AG04449 (cell line): ENCODE results near the gene TRABD2B.

Experiments used
- CTCF ChIA-PET: fragments of 350-600 bp; formaldehyde crosslinking; extraction: SDS; loops from one replicate; lab custom pipeline; 2021; ENCODE audit warnings: antibody characterized with exemption; lab: Yijun Ruan, JAX
- POLR2A ChIA-PET: fragments of 400-600, 350-600 bp; formaldehyde crosslinking; extraction: SDS; loops from one replicate; lab custom pipeline; 2020; ENCODE audit warnings: antibody characterized with exemption, inconsistent platforms; lab: Yijun Ruan, JAX
- DNase-seq: peaks from one replicate; pipeline ENCODE4 v3.0.0-alpha.2; 2010; ENCODE audit warnings: low read depth, low spot score
- H3K4me3 ChIP-seq: 2 replicates; pipeline ENCODE4 v1.5.1; 2011; ENCODE audit warnings: low read depth, mild to moderate bottlenecking, control low read depth, low read length
- TF ChIP-seq, protein P1 (sequence below): IDR thresholded peaks from one replicate; pipeline ENCODE4 v1.5.1; 2011; ENCODE audit warnings: mild to moderate bottlenecking, moderate library complexity, low read length, control low read depth, inconsistent platforms; ENCODE audit not compliant: insufficient read depth; ENCODE audit errors: missing control alignments

The TRABD2B gene

DNA sequence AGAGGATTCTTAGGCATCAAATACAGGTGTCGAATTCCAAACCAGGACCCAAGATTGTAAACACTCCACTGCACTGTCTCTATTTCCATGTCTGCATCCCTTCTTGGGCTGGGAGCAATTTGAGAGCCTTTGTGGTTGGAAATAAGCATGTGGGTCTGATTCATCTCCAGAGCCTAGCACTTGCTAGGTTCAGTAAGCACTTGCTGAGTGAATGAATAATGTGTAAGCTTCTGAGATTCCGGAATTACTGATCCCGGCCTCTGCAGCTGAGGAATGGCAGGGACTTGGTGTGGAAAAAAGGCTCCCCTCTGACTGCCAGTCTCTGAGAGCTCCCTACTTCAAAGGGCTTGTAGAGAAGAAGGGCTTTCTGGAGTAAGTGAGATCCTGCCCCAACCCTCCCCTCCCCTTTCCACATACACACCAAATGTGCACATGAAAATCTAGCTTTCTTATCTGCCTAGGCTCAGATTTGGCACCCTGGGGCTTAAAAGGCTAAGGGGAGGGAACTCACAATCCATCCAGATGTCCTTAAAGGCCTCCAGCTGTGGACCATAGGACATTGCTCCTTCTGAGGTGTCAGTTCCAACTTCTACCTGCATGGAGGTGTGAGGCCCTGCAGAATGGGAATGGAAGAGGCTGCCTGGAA, 39.6 kb upstream of the TRABD2B start:
- DNase-seq, result no peak
- H3K4me3 ChIP-seq, result no peak overlapping the region
- TF ChIP-seq, protein P1, sequence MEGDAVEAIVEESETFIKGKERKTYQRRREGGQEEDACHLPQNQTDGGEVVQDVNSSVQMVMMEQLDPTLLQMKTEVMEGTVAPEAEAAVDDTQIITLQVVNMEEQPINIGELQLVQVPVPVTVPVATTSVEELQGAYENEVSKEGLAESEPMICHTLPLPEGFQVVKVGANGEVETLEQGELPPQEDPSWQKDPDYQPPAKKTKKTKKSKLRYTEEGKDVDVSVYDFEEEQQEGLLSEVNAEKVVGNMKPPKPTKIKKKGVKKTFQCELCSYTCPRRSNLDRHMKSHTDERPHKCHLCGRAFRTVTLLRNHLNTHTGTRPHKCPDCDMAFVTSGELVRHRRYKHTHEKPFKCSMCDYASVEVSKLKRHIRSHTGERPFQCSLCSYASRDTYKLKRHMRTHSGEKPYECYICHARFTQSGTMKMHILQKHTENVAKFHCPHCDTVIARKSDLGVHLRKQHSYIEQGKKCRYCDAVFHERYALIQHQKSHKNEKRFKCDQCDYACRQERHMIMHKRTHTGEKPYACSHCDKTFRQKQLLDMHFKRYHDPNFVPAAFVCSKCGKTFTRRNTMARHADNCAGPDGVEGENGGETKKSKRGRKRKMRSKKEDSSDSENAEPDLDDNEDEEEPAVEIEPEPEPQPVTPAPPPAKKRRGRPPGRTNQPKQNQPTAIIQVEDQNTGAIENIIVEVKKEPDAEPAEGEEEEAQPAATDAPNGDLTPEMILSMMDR, result no peak
- POLR2A ChIA-PET, result no interaction called here
- CTCF ChIA-PET, result no interaction called here

DNA sequence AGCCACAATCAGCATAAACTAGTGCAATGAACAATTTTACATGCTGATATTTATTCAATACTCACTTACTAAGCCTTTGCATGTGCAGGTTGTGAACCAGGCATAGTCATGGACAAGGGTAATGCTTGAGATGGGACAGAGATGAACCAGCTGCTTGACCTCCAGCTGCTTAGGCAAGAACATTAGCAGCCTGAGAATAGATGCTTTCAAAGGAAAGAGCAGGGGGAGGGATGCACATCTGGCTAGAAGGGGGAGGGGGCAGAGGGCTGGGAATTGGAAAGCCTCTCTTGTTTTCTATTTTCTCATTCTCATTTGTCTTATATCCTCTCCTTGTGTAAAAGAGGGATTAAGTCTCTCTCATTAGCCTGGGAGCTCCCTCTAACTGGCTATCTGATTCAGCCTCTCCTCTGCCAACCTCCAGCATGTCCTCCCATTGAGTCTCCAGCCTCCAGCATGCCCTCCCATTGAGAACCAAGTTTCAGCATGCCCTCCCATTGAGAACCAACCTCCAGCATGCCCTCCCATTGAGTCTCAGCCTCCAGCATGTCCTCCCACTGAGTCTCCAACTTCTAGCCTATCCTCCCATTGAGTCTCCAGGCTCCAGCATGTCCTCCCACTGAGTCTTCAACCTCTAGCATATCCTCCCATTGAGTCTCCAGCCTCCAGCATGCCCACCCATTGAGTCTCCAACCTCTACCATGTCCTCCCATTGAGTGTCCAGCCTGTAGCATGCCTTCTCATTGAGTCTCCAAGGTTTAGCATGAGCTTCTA, 38.4 kb upstream of the TRABD2B start:
- DNase-seq, result no peak
- no peak overlapping the region for H3K4me3 ChIP-seq
- ChIA-PET POLR2A (no interaction called here), CTCF (no interaction called here)
- TF ChIP-seq, protein P1, result no peak

DNA sequence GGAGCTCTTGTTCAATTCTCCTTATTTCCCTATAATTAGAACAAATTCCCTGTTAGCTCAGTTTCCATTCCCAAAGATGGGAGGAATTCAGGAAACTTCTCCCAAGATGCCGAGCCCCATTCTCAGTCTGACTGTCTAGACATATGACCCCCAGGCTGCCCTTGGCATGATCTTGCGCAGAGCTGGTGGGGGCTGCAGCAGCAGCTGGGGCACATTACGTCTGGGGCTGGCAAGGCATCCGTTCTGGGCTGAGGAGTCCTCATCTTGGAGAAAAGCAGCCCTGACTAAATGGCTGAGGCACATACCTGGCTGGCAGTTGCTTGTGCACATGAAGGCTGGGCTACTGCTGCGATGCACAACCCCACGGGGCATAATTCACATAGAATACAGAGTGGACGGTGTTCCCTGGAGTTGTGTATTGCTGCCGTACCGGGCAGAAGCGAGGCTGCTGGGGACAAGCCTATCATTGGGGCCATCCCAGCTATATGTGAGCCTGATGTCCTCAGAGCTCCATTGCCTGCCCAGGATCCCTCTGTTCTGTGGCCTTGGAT, 36.4 kb upstream of the TRABD2B start:
- TF ChIP-seq, protein P1, result no peak
- DNase-seq, result no peak
- no peak overlapping the region for H3K4me3 ChIP-seq
- ChIA-PET CTCF (no interaction called here), POLR2A (no interaction called here)

DNA sequence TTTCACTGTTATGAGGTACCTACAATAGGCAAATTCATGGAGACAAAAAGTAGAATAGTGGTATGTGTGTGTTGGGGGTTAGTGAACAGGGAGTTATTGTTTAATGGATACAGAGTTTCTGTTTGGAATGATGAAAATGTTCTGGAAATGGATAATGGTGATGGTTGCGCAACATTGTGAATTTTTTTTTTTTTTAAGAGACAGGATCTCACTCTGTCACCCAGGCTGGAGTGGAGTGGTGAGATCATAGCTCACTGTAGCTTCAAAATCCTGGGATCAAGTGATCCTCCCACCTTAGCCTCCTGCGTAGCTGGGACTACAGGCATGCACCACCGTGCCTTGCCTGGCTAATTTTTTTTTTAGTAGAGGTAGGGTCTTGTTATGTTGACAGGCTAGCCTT, 34.5 kb upstream of the TRABD2B start:
- no peak overlapping the region for H3K4me3 ChIP-seq
- TF ChIP-seq, protein P1, result no peak
- POLR2A ChIA-PET, result no interaction called here
- DNase-seq, result no peak
- CTCF ChIA-PET, result interaction anchor here (1.4 kb wide), 1 partner anchor 34 kb away, joined by 4 read pairs; the partner anchor contains the start of gene TRABD2B

DNA sequence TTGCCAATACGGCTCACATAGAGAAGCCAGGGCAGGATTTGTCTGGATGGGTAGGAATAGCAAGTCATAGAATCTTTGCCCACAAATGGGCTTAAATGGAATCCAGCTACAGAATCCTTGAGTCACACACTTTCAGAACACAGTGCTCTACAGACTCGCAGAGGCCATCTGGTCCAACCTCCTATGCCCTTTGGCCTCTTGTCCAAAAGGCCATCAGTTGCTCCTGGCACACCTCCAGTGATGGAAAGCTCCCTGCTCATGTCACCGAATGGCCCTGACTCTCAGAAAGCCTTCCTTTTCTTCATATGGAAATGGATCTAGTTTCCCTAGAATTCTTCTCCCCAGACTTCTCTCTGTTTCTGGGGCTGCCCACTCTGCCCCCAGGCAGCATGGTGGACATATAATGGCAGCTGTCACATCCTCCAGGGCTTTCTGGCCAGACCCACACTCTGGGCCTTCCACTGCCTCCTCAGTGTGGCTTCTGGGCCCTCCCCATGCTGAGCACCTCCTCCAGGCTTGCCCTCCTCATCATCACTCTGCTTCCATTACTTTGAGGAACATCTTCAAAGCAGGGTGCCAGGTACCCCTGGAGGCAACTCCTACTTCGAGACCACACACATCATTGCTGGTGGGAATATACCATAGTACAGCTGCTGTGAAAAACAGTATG, 33.6 kb upstream of the TRABD2B start:
- H3K4me3 ChIP-seq, result no peak overlapping the region
- POLR2A ChIA-PET, result no interaction called here
- CTCF ChIA-PET, result interaction anchor here (1.4 kb wide), 1 partner anchor 33 kb away, joined by 4 read pairs; the partner anchor contains the start of gene TRABD2B
- no peak for DNase-seq
- TF ChIP-seq, protein P1, result no peak
